Mesendoderm (in vitro differentiated cells): ENCODE results near the gene FHAD1.
"Not testable (repeated sequence)": the region's sequence is repeated elsewhere in the genome, so short reads cannot be mapped to it uniquely, and the experiment has no call there.

Experiments
- DNase-seq: peaks from one replicate; pipeline ENCODE4 v3.0.0; 2013
- H2AK5ac ChIP-seq: 2 replicates; pipeline ENCODE4 v1.6.1; 2013; ENCODE audit warnings: low read length, inconsistent platforms
- H2BK120ac ChIP-seq: 2 replicates; pipeline ENCODE4 v1.6.1; 2013; ENCODE audit warnings: low read depth, mild to moderate bottlenecking, low read length, moderate library complexity, mixed read lengths
- H2BK15ac ChIP-seq: replicated peaks from 2 replicates; pipeline ENCODE4 v1.6.1; 2013; ENCODE audit warnings: low read depth, mild to moderate bottlenecking, moderate library complexity
- H2BK5ac ChIP-seq: 2 replicates; pipeline ENCODE4 v1.6.1; 2013; ENCODE audit warnings: low read length, inconsistent platforms
- H3K18ac ChIP-seq: 2 replicates; pipeline ENCODE4 v1.6.1; 2013; ENCODE audit warnings: mild to moderate bottlenecking, low read length, mixed read lengths
- H3K23ac ChIP-seq: one replicate; pipeline ENCODE4 v1.6.1; 2013; ENCODE audit warnings: low read length
- H3K27ac ChIP-seq: 2 replicates; pipeline ENCODE4 v1.5.1; 2013; ENCODE audit warnings: low read depth, mild to moderate bottlenecking, inconsistent platforms, low read length, moderate library complexity
- H3K27me3 ChIP-seq: 2 replicates; pipeline ENCODE4 v1.6.1; 2013; ENCODE audit warnings: low read length, control low read depth, mild to moderate bottlenecking, inconsistent platforms; ENCODE audit not compliant: insufficient read depth, poor library complexity
- H3K36me3 ChIP-seq: 2 replicates; pipeline ENCODE4 v1.6.1; 2013; ENCODE audit warnings: low read length, inconsistent platforms; ENCODE audit not compliant: control insufficient read depth, insufficient read depth
- H3K4ac ChIP-seq: one replicate; pipeline ENCODE4 v1.6.1; 2013; ENCODE audit warnings: low read depth, mild to moderate bottlenecking, low read length, moderate library complexity
- H3K4me1 ChIP-seq: 2 replicates; pipeline ENCODE4 v1.6.1; 2013; ENCODE audit warnings: low read depth, low read length, inconsistent platforms; ENCODE audit not compliant: control insufficient read depth
- H3K4me2 ChIP-seq: 2 replicates; pipeline ENCODE4 v1.6.1; 2013; ENCODE audit warnings: low read length
- H3K4me3 ChIP-seq: 2 replicates; pipeline ENCODE4 v1.5.1; 2013; ENCODE audit warnings: mild to moderate bottlenecking, low read length
- H3K56ac ChIP-seq: one replicate; pipeline ENCODE4 v1.6.1; 2013; ENCODE audit warnings: low read length
- H3K79me1 ChIP-seq: 2 replicates; pipeline ENCODE4 v1.6.1; 2013; ENCODE audit warnings: low read length, inconsistent platforms
- H3K79me2 ChIP-seq: 2 replicates; pipeline ENCODE4 v1.6.1; 2013; ENCODE audit warnings: mild to moderate bottlenecking, low read length; ENCODE audit not compliant: control insufficient read depth, insufficient read depth
- H3K9ac ChIP-seq: 2 replicates; pipeline ENCODE4 v1.6.1; 2013; ENCODE audit warnings: low read length, inconsistent platforms
- H4K5ac ChIP-seq: one replicate; pipeline ENCODE4 v1.6.1; 2013; ENCODE audit warnings: low read length
- H4K8ac ChIP-seq: one replicate; pipeline ENCODE4 v1.6.1; 2013; ENCODE audit warnings: low read depth, mild to moderate bottlenecking, control low read depth, low read length, moderate library complexity
- WGBS: extraction: QIAGEN DNeasy Blood & Tissue Kit; methylation state at CpG from one replicate; pipeline ENCODE4 v1.1.7; 2013; ENCODE audit warnings: low lambda C conversion rate, missing lambda C conversion rate; ENCODE audit not compliant: insufficient coverage; ENCODE audit errors: extremely low coverage; 5-methylcytosine and 5-hydroxymethylcytosine counted together

Gene FHAD1

GRCh38 chr1:15297975-15298374 lies 51.0 kb downstream of the FHAD1 start:
- H3K23ac ChIP-seq, H3K56ac ChIP-seq, H3K27ac ChIP-seq, H2BK15ac ChIP-seq, H4K5ac ChIP-seq, H3K9ac ChIP-seq, H3K27me3 ChIP-seq, H3K18ac ChIP-seq, H2BK5ac ChIP-seq, H2BK120ac ChIP-seq, H3K4me2 ChIP-seq, H3K4me3 ChIP-seq, H2AK5ac ChIP-seq, H3K79me1 ChIP-seq, H3K79me2 ChIP-seq, DNase-seq, H3K4ac ChIP-seq, H3K36me3 ChIP-seq, H3K4me1 ChIP-seq, H4K8ac ChIP-seq: not testable (repeated sequence)
- WGBS, result no CpG with 5 or more reads among the region's 4 CpGs

GRCh38 chr1:15299179-15299578 lies 52.2 kb downstream of the FHAD1 start:
- no CpG with 5 or more reads among the region's 1 CpG for WGBS

GRCh38 chr1:15299806-15300205 lies 52.8 kb downstream of the FHAD1 start:
- no peak overlapping the region for H3K23ac ChIP-seq
- H3K27ac ChIP-seq, result no peak overlapping the region
- H4K8ac ChIP-seq, result no peak overlapping the region
- H3K4me3 ChIP-seq, result no peak overlapping the region
- no peak for DNase-seq
- no peak overlapping the region for H2BK5ac ChIP-seq
- no peaks in the 10 kb centered on the region for H3K79me2 ChIP-seq
- H3K4me1 ChIP-seq, result no peaks in the 10 kb centered on the region
- H2BK120ac ChIP-seq, result no peak overlapping the region
- no peak overlapping the region for H2BK15ac ChIP-seq
- no peak overlapping the region for H3K9ac ChIP-seq
- H3K79me1 ChIP-seq, result no peaks in the 10 kb centered on the region
- no peak overlapping the region for H2AK5ac ChIP-seq
- WGBS, result no CpG with 5 or more reads among the region's 4 CpGs
- H3K18ac ChIP-seq, result no peak overlapping the region
- no peak overlapping the region for H3K4me2 ChIP-seq
- H3K36me3 ChIP-seq, result no peaks in the 10 kb centered on the region
- no peak overlapping the region for H4K5ac ChIP-seq
- no peak overlapping the region for H3K4ac ChIP-seq
- H3K56ac ChIP-seq, result no peak overlapping the region
- H3K27me3 ChIP-seq, result no peaks in the 10 kb centered on the region

More at GRCh38 chr1:15299179-15299578, 52.2 kb downstream of the FHAD1 start:
- H3K4me3 ChIP-seq, result no peak overlapping the region
- H3K27me3 ChIP-seq, result no peaks in the 10 kb centered on the region
- no peak overlapping the region for H2AK5ac ChIP-seq
- H3K18ac ChIP-seq, result no peak overlapping the region
- H3K23ac ChIP-seq, result no peak overlapping the region
- H3K4me2 ChIP-seq, result no peak overlapping the region
- H2BK120ac ChIP-seq, result no peak overlapping the region
- no peak overlapping the region for H3K27ac ChIP-seq
- H3K36me3 ChIP-seq, result no peaks in the 10 kb centered on the region
- no peak for DNase-seq
- H4K8ac ChIP-seq, result no peak overlapping the region
- H3K79me2 ChIP-seq, result no peaks in the 10 kb centered on the region
- H3K4me1 ChIP-seq, result no peaks in the 10 kb centered on the region
- H3K56ac ChIP-seq, result no peak overlapping the region
- H2BK15ac ChIP-seq, result no peak overlapping the region
- no peak overlapping the region for H4K5ac ChIP-seq
- H3K9ac ChIP-seq, result no peak overlapping the region
- no peak overlapping the region for H3K4ac ChIP-seq
- H3K79me1 ChIP-seq, result no peaks in the 10 kb centered on the region
- no peak overlapping the region for H2BK5ac ChIP-seq

- no CpG with 5 or more reads among the region's 6 CpGs for WGBS
- H3K9ac ChIP-seq, result no peak overlapping the region
- H3K27me3 ChIP-seq, result no peaks in the 10 kb centered on the region
- H3K4me1 ChIP-seq, result no peaks in the 10 kb centered on the region
- no peaks in the 10 kb centered on the region for H3K79me2 ChIP-seq
- no peak overlapping the region for H3K4ac ChIP-seq
- no peaks in the 10 kb centered on the region for H3K36me3 ChIP-seq
- no peak overlapping the region for H2BK5ac ChIP-seq
- no peak overlapping the region for H2BK120ac ChIP-seq
- H3K56ac ChIP-seq, result no peak overlapping the region
- no peaks in the 10 kb centered on the region for H3K79me1 ChIP-seq
- no peak overlapping the region for H3K4me3 ChIP-seq
- no peak overlapping the region for H3K18ac ChIP-seq
- DNase-seq, result no peak
- H4K5ac ChIP-seq, result no peak overlapping the region
- H3K27ac ChIP-seq, result no peak overlapping the region
- H4K8ac ChIP-seq, result no peak overlapping the region
- H2AK5ac ChIP-seq, result no peak overlapping the region
- no peak overlapping the region for H2BK15ac ChIP-seq
- no peak overlapping the region for H3K4me2 ChIP-seq
- H3K23ac ChIP-seq, result no peak overlapping the region
These were observed 56.9 kb downstream of the FHAD1 start for GRCh38 chr1:15303935-15304334.

- H2BK5ac ChIP-seq, result no peak overlapping the region
- H3K18ac ChIP-seq, result no peak overlapping the region
- no peak overlapping the region for H3K9ac ChIP-seq
- no peak overlapping the region for H2BK120ac ChIP-seq
- no CpG with 5 or more reads among the region's 15 CpGs for WGBS
- no peaks in the 10 kb centered on the region for H3K4me1 ChIP-seq
- no peaks in the 10 kb centered on the region for H3K79me2 ChIP-seq
- H3K27me3 ChIP-seq, result no peaks in the 10 kb centered on the region
- H2AK5ac ChIP-seq, result no peak overlapping the region
- peak overlapping the region; percentile 52 for H3K56ac ChIP-seq
- H3K4ac ChIP-seq, result no peak overlapping the region
- H3K4me2 ChIP-seq, result no peak overlapping the region
- H3K79me1 ChIP-seq, result no peaks in the 10 kb centered on the region
- no peak overlapping the region for H4K8ac ChIP-seq
- H3K36me3 ChIP-seq, result no peaks in the 10 kb centered on the region
- H3K4me3 ChIP-seq, result no peak overlapping the region
- H4K5ac ChIP-seq, result no peak overlapping the region
- no peak overlapping the region for H3K23ac ChIP-seq
- no peak overlapping the region for H3K27ac ChIP-seq
- peak; percentile 65 for DNase-seq
- no peak overlapping the region for H2BK15ac ChIP-seq
These were observed 57.9 kb downstream of the FHAD1 start for GRCh38 chr1:15304708-15305467.

- Histone ChIP-seq H2BK15ac (no peak overlapping the region), H3K4me1 (no peaks in the 10 kb centered on the region), H3K9ac (no peak overlapping the region), H3K4ac (no peak overlapping the region), H4K8ac (no peak overlapping the region), H3K36me3 (no peaks in the 10 kb centered on the region), H3K27me3 (no peaks in the 10 kb centered on the region), H3K56ac (no peak overlapping the region), H3K18ac (no peak overlapping the region), H3K23ac (no peak overlapping the region), H2AK5ac (no peak overlapping the region), H2BK120ac (no peak overlapping the region), H3K4me2 (no peak overlapping the region), H3K79me2 (no peaks in the 10 kb centered on the region), H3K4me3 (no peak overlapping the region), H2BK5ac (no peak overlapping the region), H3K79me1 (no peaks in the 10 kb centered on the region), H4K5ac (no peak overlapping the region), H3K27ac (no peak overlapping the region)
- DNase-seq, result no peak
- no CpG with 5 or more reads among the region's 7 CpGs for WGBS
These were observed 58.4 kb downstream of the FHAD1 start for GRCh38 chr1:15305468-15305770.
